Right lobe of liver (tissue), 6 donors: Measurements from ENCODE around the gene SLC43A3. TPM values are rescaled to one million over a fixed set of nuclear protein-coding genes. Genes with fewer than 3 reads are reported as not detected.

Experiments used
- ATAC-seq, 4 donors: fragments of 200-7000 bp; cut with Tn5 transposase; one replicate each; pipeline ENCODE4 v1.9.1; 2020; ENCODE audit warnings: mild to moderate bottlenecking in 4 of 4, moderate library complexity in 4 of 4
- DNase-seq, 3 donors: peaks; one replicate each; pipeline ENCODE4 v3.0.0-alpha.2; 2020
- H3K27ac ChIP-seq, 3 donors: fragments of 200-600 bp; one replicate each; pipeline ENCODE4 v1.8.0; 2022
- H3K27me3 ChIP-seq, 2 donors: fragments of 200-600 bp; one replicate each; pipeline ENCODE4 v1.8.0; 2022
- H3K36me3 ChIP-seq, 4 donors: fragments of 200-600 bp; sonication (generic) in 1 of 4; one replicate each; pipeline versions ENCODE4 v1.5.1 to v1.8.0; 2017 to 2022; ENCODE audit warnings: control low read depth in 1 of 4
- H3K4me1 ChIP-seq, 4 donors: fragments of 200-600 bp; sonication (generic) in 1 of 4; one replicate each; pipeline versions ENCODE4 v1.5.1 to v1.8.0; 2017 to 2022; ENCODE audit warnings: control low read depth in 1 of 4
- H3K4me3 ChIP-seq, 3 donors: fragments of 200-600 bp; one replicate each; pipeline ENCODE4 v1.8.0; 2022
- H3K9me3 ChIP-seq, 4 donors: fragments of 200-600 bp; sonication (generic) in 1 of 4; one replicate each; pipeline versions ENCODE4 v1.5.1 to v1.8.0; 2017 to 2022; ENCODE audit warnings: control low read depth in 1 of 4
- CTCF ChIP-seq, 4 donors: fragments of 200-600 bp in 3 of 4; fragments of 450-650 bp in 1 of 4; IDR thresholded peaks; one replicate each; pipeline versions ENCODE4 v1.5.1 to v1.8.0; 2016 to 2022; ENCODE audit warnings: antibody characterized with exemption in 4 of 4, mild to moderate bottlenecking in 2 of 4
- POLR2A ChIP-seq: fragments of 450-650 bp; IDR thresholded peaks from one replicate; pipeline ENCODE4 v1.6.1; 2017; ENCODE audit warnings: antibody characterized with exemption, mild to moderate bottlenecking
- WGBS: methylation state at CpG from one replicate; pipeline ENCODE4 v1.1.6; 2018; ENCODE audit warnings: low coverage, low lambda C conversion rate; ENCODE audit not compliant: insufficient coverage; ENCODE audit errors: missing lambda C conversion rate; 5-methylcytosine and 5-hydroxymethylcytosine counted together
- intact Hi-C, 2 donors: fragments of 100-400 bp; cut with DNase I; formaldehyde crosslinking; loops; one replicate each; pipeline versions ENCODE4 v1.11.2 to v1.14.1; 2022
- total RNA-seq, 6 experiments: library from RNA; depleted of rRNA in 2 of 6; stranded (reverse); fragments of >200 nt in 2 of 6; fragmentation: NEBNext Ultra II Directional in 3 of 6; extraction: Animal tissue kit (Norgen Biotek cat#: 25700) in 3 of 6; gene quantifications; one replicate each; pipeline versions ENCODE4 v1.1.0 to v1.2.4, GENCODE V29; 2016 to 2023
- donor health status: DM: no; HTN: yes; CAD: no.
- donor health status: DM: no; HTN: no; CAD: no.
- donor health status: DM: no; HTN: no; CAD: no.
- donor health status: DM: no; HTN: yes; CAD: no.
- donor health status: DM: no; HTN: yes; CAD: no.

The SLC43A3 gene
- total RNA-seq, 6 experiments from 2014 or later = 109 to 259 (median 185) TPM

DNA sequence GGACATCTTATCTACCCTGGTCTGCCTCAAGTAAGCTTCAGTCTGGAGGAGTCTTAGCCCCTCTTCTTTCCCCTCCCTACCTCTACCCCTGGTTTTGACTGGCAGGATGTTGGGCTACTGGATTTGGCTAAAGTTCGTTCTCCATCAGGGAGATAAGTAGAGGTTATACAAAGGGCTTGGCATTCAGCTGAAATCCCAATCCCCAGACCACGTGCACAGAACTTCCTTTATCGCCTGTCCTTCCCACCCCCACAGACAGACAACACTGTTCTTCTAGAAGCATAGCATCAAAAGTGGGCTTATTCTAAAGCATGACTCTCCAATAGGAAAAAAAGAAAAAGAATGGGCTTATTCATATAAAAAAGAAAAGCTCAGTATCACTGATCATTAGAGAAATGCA lies 53.8 kb downstream of the SLC43A3 start:
- H3K27me3 ChIP-seq = no peaks in the 10 kb centered on the region
- H3K4me1 ChIP-seq = no peaks in the 10 kb centered on the region
- no peak for TF ChIP-seq CTCF (IDR thresholded peaks at IDR 0.05)
- no peak for TF ChIP-seq POLR2A
- DNase-seq = no peak
- WGBS = 40% methylated on average over 3 of the region's 3 CpGs
- H3K36me3 ChIP-seq = no peaks in the 10 kb centered on the region
- no peak overlapping the region for H3K27ac ChIP-seq
- H3K9me3 ChIP-seq = no peaks in the 10 kb centered on the region
- intact Hi-C loops = no loop called here
- H3K4me3 ChIP-seq = no peak overlapping the region
- ATAC-seq = no peak

GRCh38 chr11:57370941-57371340 lies 56.0 kb downstream of the SLC43A3 start:
- TF ChIP-seq CTCF (IDR thresholded peaks at IDR 0.05) (no peak), POLR2A (no peak)
- Histone ChIP-seq H3K27me3 (no peaks in the 10 kb centered on the region), H3K4me1 (no peaks in the 10 kb centered on the region), H3K36me3 (no peaks in the 10 kb centered on the region), H3K4me3 (no peak overlapping the region), H3K27ac (no peak overlapping the region), H3K9me3 (no peaks in the 10 kb centered on the region)
- intact Hi-C loops = no loop called here
- ATAC-seq (no peak), DNase-seq (no peak)

DNA sequence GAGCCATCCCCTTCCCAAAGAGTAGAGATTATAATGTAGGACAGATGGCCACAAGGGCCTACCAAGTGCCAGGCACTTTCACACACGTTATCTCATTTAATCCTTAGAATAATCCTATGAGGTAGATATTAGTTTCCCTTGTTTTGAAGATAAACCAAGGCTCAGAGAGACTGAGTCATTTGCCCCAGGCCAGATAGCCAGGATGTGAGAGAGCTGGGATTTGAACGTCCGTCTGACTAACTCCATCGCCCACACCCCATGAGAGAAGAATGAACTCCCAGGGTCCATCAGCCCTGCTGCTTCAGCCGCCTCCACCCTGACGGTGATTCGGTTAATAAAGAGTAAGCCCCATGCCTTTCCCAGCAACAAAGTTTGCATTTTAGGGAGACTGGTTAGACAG lies 56.7 kb downstream of the SLC43A3 start:
- 93% methylated on average over 7 of the region's 7 CpGs for WGBS
- H3K4me1 ChIP-seq = no peaks in the 10 kb centered on the region
- ATAC-seq = no peak
- H3K4me3 ChIP-seq = no peak overlapping the region
- intact Hi-C loops = no loop called here
- H3K27ac ChIP-seq = no peak overlapping the region
- H3K36me3 ChIP-seq = no peaks in the 10 kb centered on the region
- DNase-seq = no peak
- TF ChIP-seq POLR2A (no peak), CTCF (IDR thresholded peaks at IDR 0.05) (no peak)
- H3K9me3 ChIP-seq = no peaks in the 10 kb centered on the region
- H3K27me3 ChIP-seq = no peaks in the 10 kb centered on the region

DNA sequence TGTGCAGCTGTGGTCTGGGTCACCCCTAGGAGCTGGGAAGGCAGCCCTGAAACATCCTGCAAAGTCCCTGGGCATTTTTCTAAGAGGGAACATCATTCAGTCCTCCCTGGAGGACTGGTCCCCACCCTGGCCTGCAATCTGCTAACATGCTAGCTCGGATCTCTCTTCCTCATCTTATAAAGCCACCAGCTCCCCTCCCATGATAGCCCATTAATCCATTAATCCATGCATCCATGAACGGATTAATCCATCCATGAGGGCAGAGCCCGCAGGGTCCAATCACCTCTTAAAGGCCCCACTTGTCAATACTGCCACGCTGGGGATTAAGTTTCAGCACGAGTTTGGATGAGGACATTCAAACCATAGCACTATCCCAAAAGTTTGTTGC lies 58.1 kb downstream of the SLC43A3 start:
- 62% methylated on average over 5 of the region's 5 CpGs for WGBS
- Histone ChIP-seq H3K27ac (no peak overlapping the region), H3K9me3 (no peaks in the 10 kb centered on the region), H3K27me3 (no peaks in the 10 kb centered on the region), H3K4me1 (no peaks in the 10 kb centered on the region), H3K4me3 (no peak overlapping the region), H3K36me3 (no peaks in the 10 kb centered on the region)
- no peak for DNase-seq
- TF ChIP-seq POLR2A (no peak), CTCF (IDR thresholded peaks at IDR 0.05) (no peak)
- intact Hi-C loops = no loop called here
- ATAC-seq = no peak

DNA sequence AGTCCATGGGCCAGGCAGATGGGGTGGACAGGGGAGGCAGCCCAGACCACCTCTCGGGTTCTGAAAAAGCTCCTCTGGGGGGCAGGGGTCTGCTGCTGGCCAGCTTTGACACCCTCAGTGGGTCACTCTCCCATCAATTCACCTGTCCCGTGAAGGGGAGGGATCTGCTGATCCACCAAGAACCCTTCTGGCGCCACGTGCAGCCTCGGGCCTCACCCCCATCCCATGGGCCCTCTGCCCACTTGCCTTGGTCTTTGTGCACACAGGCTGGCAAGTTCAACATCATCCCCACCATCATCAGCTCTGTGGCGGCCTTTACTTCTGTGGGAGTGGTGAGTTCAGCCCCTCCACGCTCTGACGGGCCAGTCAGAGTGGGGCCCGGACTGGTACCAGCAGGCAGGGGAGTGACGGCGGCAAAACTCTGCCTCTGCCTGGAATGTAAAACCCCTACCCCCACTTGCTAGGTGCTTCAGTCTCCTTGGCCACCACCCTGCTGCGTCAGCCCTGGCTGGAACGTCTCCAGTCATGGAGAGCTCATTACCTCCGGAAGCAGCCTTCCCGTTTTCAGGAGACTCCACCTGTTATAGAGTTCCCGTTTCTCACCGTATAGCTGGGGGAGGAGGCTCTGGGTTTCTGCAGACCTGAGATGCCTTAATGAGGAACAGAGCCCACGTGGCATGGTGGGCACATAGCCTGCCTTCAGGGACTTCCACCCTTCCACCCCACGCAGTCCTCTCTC lies 58.6 kb downstream of the SLC43A3 start:
- TF ChIP-seq POLR2A (no peak), CTCF (IDR thresholded peaks at IDR 0.05) (no peak)
- 40% methylated on average over 12 of the region's 19 CpGs for WGBS
- Histone ChIP-seq H3K27ac (no peak overlapping the region), H3K4me3 (no peak overlapping the region), H3K9me3 (no peaks in the 10 kb centered on the region), H3K27me3 (no peaks in the 10 kb centered on the region), H3K36me3 (no peaks in the 10 kb centered on the region), H3K4me1 (no peaks in the 10 kb centered on the region)
- intact Hi-C loops = no loop called here
- DNase-seq (no peak), ATAC-seq (no peak)
